HEK293 (cell line): Measurements from ENCODE around the gene ADORA2A.

Source experiments
- RBAK ChIP-seq: fragments of 450-650 bp; formaldehyde crosslinking; IDR thresholded peaks from 2 replicates; pipeline ENCODE4 v1.5.1; 2016; ENCODE audit warnings: missing biosample characterization, missing genetic modification characterization
- YY1 ChIP-seq: fragments of 450-650 bp; formaldehyde crosslinking; IDR thresholded peaks from 2 replicates; pipeline ENCODE4 v1.5.1; 2018; ENCODE audit warnings: missing biosample characterization, missing genetic modification characterization
- ZBTB49 ChIP-seq: fragments of 450-650 bp; formaldehyde crosslinking; IDR thresholded peaks from 2 replicates; pipeline ENCODE4 v1.5.1; 2016; ENCODE audit warnings: missing biosample characterization, missing genetic modification characterization, low read depth
- ZBTB8A ChIP-seq: fragments of 450-650 bp; formaldehyde crosslinking; IDR thresholded peaks from 2 replicates; pipeline ENCODE4 v1.5.1; 2016; ENCODE audit warnings: missing biosample characterization, missing genetic modification characterization
- ZEB2 ChIP-seq: fragments of 450-650 bp; formaldehyde crosslinking; IDR thresholded peaks from 2 replicates; pipeline ENCODE4 v1.5.1; 2016; ENCODE audit warnings: missing biosample characterization, missing genetic modification characterization
- ZFP69B ChIP-seq: fragments of 450-650 bp; formaldehyde crosslinking; IDR thresholded peaks from 2 replicates; pipeline ENCODE4 v1.5.1; 2016; ENCODE audit warnings: missing biosample characterization, missing genetic modification characterization
- ZNF433 ChIP-seq: fragments of 450-650 bp; formaldehyde crosslinking; IDR thresholded peaks from 2 replicates; pipeline ENCODE4 v1.5.1; 2016; ENCODE audit warnings: missing biosample characterization, missing genetic modification characterization, low read depth

DNA sequence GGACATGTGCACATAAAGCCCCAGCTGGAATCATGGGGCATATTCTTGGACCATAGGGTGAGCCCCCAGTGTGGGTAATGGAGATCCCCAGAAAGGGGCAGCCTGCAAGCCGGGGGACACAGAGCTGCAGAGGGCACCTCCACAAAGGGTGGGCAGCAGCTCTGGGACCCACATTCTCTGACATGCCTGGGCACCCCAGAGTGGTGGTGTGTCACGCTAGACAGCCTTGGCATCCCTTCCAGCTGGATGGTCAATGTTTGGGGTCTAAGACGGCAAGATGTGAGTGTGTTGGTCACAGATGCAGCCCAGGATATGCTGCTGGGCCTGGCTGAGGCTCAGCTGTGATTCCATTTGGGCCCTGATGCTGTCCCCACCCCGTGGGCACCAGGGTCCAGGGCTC, 9.7 kb downstream of the ADORA2A start:
- TF ChIP-seq ZNF433 = no peak
- TF ChIP-seq ZBTB8A (tag by site-specific recombination) = no peak
- no peak for TF ChIP-seq RBAK (tag by site-specific recombination)
- no peak for TF ChIP-seq ZBTB49 (tag by site-specific recombination)
- no peak for TF ChIP-seq ZFP69B (tag by site-specific recombination)
- TF ChIP-seq YY1 = no peak
- no peak for TF ChIP-seq ZEB2 (tag by site-specific recombination)
